SKM-1 (cell line): ENCODE data around the gene ROCK2.

ENCODE experiments used
- DNase-seq: peaks from one replicate; lab custom pipeline; 2025; ENCODE audit not compliant: unreplicated experiment; lab: John Stamatoyannopoulos, UW

Gene ROCK2

GRCh38 chr2:11344342-11344955 is at the start of gene ROCK2:
TSS of gene ROCK2 (minus strand) at chr2:11344636. CDS start at chr2:11344136, 500 bp downstream.
- DNase-seq, result peak; percentile 80

GRCh38 chr2:11393711-11394236 is 49.3 kb upstream of the ROCK2 start:
- no peak for DNase-seq

DNA sequence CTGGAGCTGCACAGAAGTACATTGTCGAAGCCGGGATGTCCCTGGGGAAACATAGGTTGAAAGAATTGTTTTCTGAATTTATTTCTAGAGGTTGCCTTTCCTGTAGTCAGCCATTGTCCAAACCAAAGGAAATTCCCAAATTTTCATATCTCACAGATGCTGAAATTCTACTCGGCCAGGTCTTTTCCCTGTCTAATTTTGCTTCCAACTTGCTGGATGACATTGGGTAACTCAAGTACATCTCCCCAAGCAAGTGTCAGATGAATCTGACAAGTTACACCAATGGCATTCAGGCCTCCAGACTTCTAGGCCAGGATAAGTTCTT is 47.5 kb upstream of the ROCK2 start:
- DNase-seq, result no peak

DNA sequence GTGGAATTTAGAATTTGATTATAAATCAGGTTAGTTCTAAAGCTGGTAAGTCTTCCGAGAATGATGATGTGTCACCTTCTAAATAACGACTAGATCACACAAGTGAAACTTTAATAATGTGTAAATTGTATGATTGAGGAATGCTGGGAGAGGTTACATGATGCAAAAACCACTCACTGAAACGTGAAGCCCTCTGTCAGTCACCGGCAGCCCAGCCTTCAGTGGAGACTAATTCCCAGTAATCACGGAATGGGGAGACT is 45.9 kb upstream of the ROCK2 start:
- DNase-seq, result no peak

- no peak for DNase-seq
Observed at GRCh38 chr2:11389551-11390398, 45.3 kb upstream of the ROCK2 start.

- DNase-seq, result no peak
Observed at GRCh38 chr2:11389052-11389420, 44.6 kb upstream of the ROCK2 start.

- DNase-seq, result no peak
Observed at GRCh38 chr2:11388262-11389051, 44.0 kb upstream of the ROCK2 start.

GRCh38 chr2:11387843-11388242 is 43.4 kb upstream of the ROCK2 start:
- DNase-seq, result no peak

GRCh38 chr2:11387100-11387390 is 42.6 kb upstream of the ROCK2 start:
- no peak for DNase-seq

GRCh38 chr2:11385847-11386246 is 41.4 kb upstream of the ROCK2 start:
- no peak for DNase-seq

DNA sequence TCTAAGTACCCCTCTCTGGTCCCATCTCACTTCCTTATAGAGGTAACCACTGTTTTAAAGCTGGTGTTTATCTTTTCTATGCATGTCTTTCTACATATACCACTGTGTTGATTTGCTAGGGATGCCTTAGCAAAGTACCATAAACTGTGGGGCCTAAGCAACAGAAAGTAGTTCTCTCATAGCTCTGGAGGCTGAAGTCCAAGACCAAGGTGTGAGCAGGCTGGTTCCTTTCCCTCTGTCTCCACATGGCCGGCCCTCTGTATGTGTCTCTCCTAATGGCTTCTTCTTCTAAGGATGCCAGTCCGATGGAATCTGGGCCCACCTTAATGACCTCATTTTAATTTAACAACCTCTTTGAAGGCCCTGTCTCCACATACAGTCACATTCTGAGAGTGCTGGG is 40.8 kb upstream of the ROCK2 start:
- DNase-seq, result no peak

DNA sequence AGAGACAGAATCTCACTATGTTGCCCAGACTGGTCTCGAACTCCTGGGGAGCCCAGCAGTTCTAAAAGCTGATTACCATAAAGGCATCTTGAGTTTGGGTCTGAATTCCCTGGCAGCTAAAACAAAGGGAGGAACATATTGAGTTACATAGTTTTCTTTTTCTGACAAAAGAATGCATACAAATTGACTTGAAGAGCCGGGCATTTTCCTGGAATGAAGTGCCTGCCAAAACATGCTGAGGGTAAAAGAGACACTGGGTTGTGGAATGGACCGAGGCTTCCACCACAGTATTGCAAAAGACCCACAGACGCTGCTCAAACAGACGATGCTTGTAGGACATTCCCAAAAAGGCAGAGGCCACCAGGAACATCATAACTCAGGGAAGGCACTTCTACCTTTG is 35.1 kb upstream of the ROCK2 start:
- DNase-seq, result no peak

DNA sequence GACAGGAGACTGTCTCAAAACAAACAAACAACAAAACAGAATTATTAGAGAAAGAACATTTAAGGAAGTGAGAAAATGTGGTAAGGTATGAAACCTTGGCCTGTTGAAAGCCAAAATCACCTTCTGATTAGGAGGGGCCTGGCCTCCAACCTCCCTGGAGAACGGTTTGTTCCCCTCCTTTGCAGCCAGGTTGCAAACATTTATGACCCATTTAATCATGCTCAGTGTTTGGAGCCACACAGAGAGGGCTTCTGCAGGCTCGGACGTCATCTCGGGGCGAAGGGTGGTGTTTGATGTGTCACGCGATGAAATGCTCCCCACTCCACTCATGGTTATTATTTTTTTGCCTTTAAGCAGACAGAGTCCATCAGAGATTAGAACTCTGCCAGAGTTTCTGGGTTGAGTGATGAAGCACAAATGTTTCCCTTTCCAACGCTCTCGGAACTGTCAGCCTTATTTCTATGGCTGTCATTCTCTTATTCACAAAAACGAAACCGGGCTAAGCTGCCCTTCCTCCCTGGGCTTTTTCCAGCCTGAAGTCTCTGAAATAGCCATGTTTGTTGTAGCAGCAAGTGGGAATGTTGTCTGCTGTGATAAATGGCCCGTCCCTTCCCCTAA is 33.6 kb upstream of the ROCK2 start:
- DNase-seq, result no peak

GRCh38 chr2:11376071-11376470 is 31.6 kb upstream of the ROCK2 start:
- no peak for DNase-seq

GRCh38 chr2:11375689-11376027 is 31.2 kb upstream of the ROCK2 start:
- DNase-seq, result no peak

GRCh38 chr2:11375025-11375688 is 30.7 kb upstream of the ROCK2 start:
- DNase-seq, result no peak

DNA sequence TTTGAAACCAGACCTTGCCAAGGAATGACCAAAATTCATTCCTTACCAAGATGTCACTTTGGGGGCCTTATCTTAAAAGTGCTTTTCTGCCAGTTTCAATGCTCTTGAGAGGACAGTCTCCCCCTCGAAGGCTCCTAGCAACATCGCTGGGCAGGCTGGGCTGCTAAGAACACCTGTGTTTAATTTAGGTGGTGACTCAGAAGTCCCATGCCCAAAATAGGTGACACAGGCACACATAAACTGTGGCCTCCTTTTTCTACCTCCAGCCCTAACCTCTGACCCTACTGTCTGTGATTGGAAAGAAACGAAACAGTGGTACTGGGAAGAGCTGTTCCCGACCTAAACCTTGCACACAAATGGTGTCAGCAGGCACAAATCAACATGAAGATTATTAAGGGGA is 28.7 kb upstream of the ROCK2 start:
- no peak for DNase-seq

DNA sequence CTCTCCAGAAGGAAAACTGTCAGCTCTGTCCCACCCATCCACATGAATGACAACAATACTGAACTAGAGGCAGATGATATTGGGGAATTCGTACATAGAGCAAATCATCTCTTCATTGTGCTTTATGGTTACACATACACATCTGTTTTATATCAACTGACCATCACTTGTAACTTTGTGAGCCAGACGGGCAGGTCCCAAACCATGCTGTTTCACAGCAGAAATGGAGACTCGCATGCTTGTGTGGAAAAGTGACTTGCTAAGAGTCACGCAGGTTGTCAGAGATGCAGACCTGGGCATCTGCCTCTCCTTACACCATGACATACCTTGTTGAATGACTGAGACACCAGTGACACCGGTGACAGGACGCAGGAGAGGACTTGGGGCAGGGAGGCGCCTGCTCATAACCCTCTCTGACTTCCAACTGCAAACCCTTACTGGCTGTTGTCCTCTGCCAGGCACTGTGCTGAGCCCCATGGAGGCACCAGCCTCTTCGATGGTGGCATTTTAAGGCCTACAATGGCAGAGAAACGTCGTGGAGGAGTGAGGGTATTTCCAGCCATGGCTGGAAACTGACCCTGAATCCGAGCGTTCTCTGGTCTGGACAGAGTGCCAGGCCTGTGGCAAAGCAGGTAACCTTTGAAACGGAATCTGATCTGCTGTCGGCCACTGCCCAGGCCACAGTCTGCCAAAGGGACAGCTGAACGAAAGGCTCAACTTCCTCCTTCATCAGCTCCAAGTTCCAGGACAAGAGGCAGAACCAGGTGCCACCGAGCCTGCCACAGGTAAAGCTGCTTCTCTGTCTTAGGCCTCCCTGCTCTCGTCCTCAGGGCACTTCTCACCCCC is 26.9 kb upstream of the ROCK2 start:
- no peak for DNase-seq

DNA sequence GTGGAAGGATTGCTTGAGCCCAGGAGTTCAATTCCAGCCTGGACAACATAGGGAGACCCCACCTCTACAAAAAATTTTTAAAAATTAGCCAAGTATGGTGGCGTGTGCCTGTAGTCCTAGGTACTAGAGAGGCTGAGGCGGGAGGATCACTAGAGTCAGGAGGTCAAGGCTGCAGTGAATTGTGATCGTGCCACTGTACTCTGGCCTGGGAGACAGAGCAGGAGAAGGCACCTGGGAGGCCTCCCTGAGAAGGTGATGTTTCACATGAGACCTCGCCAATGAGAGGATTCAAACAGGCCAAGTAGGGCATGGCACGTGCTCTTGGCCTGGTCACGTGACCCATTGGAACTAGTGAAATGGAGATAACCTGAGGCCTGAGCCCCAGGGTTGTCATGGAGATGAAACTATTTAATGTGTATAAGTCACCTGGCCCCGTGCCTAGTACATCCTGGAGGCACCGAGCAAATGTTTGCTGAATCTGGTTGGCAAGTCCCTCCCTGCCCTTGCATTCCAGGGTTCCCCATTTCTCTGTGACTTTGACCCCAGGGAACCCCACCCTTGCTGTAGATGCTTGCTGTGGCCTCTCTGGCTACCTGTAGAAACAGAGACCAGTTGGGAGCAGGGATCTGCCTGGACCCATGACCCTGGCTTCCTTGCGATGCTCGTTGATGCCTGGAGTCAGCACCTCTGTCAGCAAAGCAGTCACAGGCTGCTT is 26.1 kb upstream of the ROCK2 start:
- no peak for DNase-seq

GRCh38 chr2:11368059-11368572 is 23.7 kb upstream of the ROCK2 start:
- no peak for DNase-seq
